Natural killer cell (primary cell): ENCODE measurements around the gene C6orf141. TPM values are rescaled to one million over a fixed set of nuclear protein-coding genes. Genes with fewer than 3 reads are reported as not detected.
"Not testable (repeated sequence)": the region's sequence is repeated elsewhere in the genome, so short reads cannot be mapped to it uniquely, and the experiment has no call there.

Experiments used
- ATAC-seq, 3 donors: fragments of 150-1000 bp in 2 of 3; fragments of 200-7000 bp in 1 of 3; cut with Tn5 transposase; 1 replicate in 1 of 3; 2 replicates in 2 of 3; pipeline ENCODE4 v1.10.0; 2021; ENCODE audit warnings: mild to moderate bottlenecking in 2 of 3, moderate library complexity in 2 of 3
- DNase-seq, 2 donors: peaks; one replicate each; pipeline versions ENCODE4 v3.0.0 to v3.0.0-alpha.2; 2013 to 2021; ENCODE audit warnings: mixed read lengths in 1 of 2
- H3K27ac ChIP-seq: one replicate; pipeline ENCODE4 v1.5.1; 2013; ENCODE audit warnings: mild to moderate bottlenecking, low read length
- H3K27me3 ChIP-seq: one replicate; pipeline ENCODE4 v1.6.1; 2013; ENCODE audit warnings: low read length; ENCODE audit not compliant: control insufficient read depth, insufficient read depth
- H3K36me3 ChIP-seq: one replicate; pipeline ENCODE4 v1.6.1; 2013; ENCODE audit warnings: low read length; ENCODE audit not compliant: control insufficient read depth, insufficient read depth
- H3K4me1 ChIP-seq: one replicate; pipeline ENCODE4 v1.6.1; 2013; ENCODE audit warnings: low read length; ENCODE audit not compliant: control insufficient read depth, insufficient read depth
- H3K4me3 ChIP-seq: one replicate; pipeline ENCODE4 v1.5.1; 2013; ENCODE audit warnings: low read length
- H3K9me3 ChIP-seq: one replicate; pipeline ENCODE4 v1.6.1; 2013; ENCODE audit warnings: low read length; ENCODE audit not compliant: control insufficient read depth, insufficient read depth
- H3K27ac Mint-ChIP-seq, 2 donors: one replicate each; pipeline ENCODE4 v1.8.0; 2022; ENCODE audit warnings: mild to moderate bottlenecking in 2 of 2, mixed read lengths in 2 of 2, moderate library complexity in 1 of 2
- H3K27me3 Mint-ChIP-seq, 2 donors: one replicate each; pipeline ENCODE4 v1.8.0; 2022; ENCODE audit warnings: low read depth in 2 of 2, mixed read lengths in 2 of 2
- H3K36me3 Mint-ChIP-seq: one replicate; pipeline ENCODE4 v1.8.0; 2022; ENCODE audit warnings: mixed read lengths
- H3K4me1 Mint-ChIP-seq, 2 donors: one replicate each; pipeline ENCODE4 v1.8.0; 2022; ENCODE audit warnings: mixed read lengths in 2 of 2
- H3K4me3 Mint-ChIP-seq: one replicate; pipeline ENCODE4 v1.8.0; 2022; ENCODE audit warnings: mild to moderate bottlenecking, moderate library complexity, mixed read lengths
- H3K9me3 Mint-ChIP-seq, 2 donors: one replicate each; pipeline ENCODE4 v1.8.0; 2022; ENCODE audit warnings: mixed read lengths in 2 of 2
- WGBS: methylation state at CpG from one replicate; pipeline ENCODE4 v1.1.7; 2013; ENCODE audit warnings: missing lambda C conversion rate; ENCODE audit not compliant: insufficient coverage; 5-methylcytosine and 5-hydroxymethylcytosine counted together
- intact Hi-C: fragments of 100-400 bp; cut with micrococcal nuclease; formaldehyde crosslinking; loops from one replicate; pipeline ENCODE4 v1.14.2; 2022
- total RNA-seq, 4 donors: library from RNA; stranded (reverse); fragments of 120-200 nt in 1 of 4; gene quantifications; one replicate each; pipeline versions ENCODE4 v1.2.3 to v1.2.4, GENCODE V29; 2013 to 2022
- TF ChIP-seq, protein P1 (sequence below): fragments of 200-600 bp; IDR thresholded peaks from one replicate; pipeline ENCODE4 v1.8.0; 2022; ENCODE audit warnings: antibody characterized with exemption

The C6orf141 gene
- total RNA-seq, 3 donors from 2014 or later (not counting 1 experiment from before 2014, with no cell fraction given) = not detected

DNA sequence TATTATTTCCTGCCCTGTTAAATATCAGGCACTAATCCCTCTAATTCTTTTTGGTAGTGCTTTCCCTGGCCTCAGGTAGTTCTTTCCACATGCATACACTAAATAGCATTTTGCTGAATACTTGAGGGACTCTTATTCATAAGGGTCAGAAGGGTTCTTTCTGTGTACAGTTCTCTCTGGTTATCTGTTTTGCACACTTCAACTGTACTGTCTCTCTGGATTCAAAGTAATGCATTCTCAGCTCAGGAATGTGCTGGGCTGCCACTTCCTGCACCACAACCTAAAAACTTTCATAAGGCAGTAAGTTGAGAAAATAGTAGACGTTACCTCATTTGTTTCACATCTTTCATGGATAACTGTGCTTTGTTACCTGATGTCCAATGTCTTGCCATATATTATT is 32.1 kb downstream of the C6orf141 start:
- H3K27me3 Mint-ChIP-seq = no peaks in the 10 kb centered on the region
- TF ChIP-seq, protein P1, sequence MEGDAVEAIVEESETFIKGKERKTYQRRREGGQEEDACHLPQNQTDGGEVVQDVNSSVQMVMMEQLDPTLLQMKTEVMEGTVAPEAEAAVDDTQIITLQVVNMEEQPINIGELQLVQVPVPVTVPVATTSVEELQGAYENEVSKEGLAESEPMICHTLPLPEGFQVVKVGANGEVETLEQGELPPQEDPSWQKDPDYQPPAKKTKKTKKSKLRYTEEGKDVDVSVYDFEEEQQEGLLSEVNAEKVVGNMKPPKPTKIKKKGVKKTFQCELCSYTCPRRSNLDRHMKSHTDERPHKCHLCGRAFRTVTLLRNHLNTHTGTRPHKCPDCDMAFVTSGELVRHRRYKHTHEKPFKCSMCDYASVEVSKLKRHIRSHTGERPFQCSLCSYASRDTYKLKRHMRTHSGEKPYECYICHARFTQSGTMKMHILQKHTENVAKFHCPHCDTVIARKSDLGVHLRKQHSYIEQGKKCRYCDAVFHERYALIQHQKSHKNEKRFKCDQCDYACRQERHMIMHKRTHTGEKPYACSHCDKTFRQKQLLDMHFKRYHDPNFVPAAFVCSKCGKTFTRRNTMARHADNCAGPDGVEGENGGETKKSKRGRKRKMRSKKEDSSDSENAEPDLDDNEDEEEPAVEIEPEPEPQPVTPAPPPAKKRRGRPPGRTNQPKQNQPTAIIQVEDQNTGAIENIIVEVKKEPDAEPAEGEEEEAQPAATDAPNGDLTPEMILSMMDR = no peak
- no peak for ATAC-seq
- H3K27me3 ChIP-seq = no peaks in the 10 kb centered on the region
- no peak for DNase-seq
- no peaks in the 10 kb centered on the region for H3K4me1 Mint-ChIP-seq
- H3K36me3 ChIP-seq = no peaks in the 10 kb centered on the region
- no peaks in the 10 kb centered on the region for H3K9me3 ChIP-seq
- no peak overlapping the region for H3K4me3 Mint-ChIP-seq
- no peaks in the 10 kb centered on the region for H3K36me3 Mint-ChIP-seq
- H3K9me3 Mint-ChIP-seq = peaks cover 3 to 4% of the 10 kb centered on the region in 2 donors
- WGBS = 100% methylated on average over 1 of the region's 1 CpG
- intact Hi-C loops = no loop called here
- no peak overlapping the region for H3K4me3 ChIP-seq
- H3K4me1 ChIP-seq = no peaks in the 10 kb centered on the region
- no peak overlapping the region for H3K27ac ChIP-seq
- no peak overlapping the region for H3K27ac Mint-ChIP-seq

DNA sequence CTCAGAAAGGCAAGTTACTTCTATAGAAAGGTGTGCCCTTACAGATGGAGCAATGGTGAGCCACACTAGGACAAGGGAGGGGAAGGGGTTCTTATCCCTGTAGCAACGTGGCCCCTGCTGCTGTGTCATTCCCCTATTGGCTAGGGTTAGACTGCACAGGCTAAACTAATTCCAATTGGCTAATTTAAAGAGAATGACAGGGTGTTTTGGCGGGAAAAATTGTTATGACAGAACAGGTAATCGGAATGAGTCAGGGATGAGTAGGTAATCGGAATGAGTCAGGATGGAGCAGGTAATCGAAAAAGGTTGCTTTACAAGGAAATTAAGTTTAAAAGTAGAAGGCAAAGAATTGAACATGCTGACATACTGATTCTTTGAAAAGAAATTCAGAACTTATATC is 36.8 kb downstream of the C6orf141 start:
- H3K36me3 ChIP-seq, ATAC-seq, H3K9me3 Mint-ChIP-seq, H3K27ac ChIP-seq, H3K27me3 ChIP-seq, H3K4me1 Mint-ChIP-seq, H3K9me3 ChIP-seq, intact Hi-C loops, H3K36me3 Mint-ChIP-seq, H3K4me1 ChIP-seq, DNase-seq, H3K4me3 Mint-ChIP-seq, H3K4me3 ChIP-seq, H3K27ac Mint-ChIP-seq, H3K27me3 Mint-ChIP-seq: not testable (repeated sequence)
- WGBS = 85% methylated on average over 5 of the region's 5 CpGs

Other genes with a start within 250 kb of the C6orf141 start
- gene MMUT, start 87.4 kb upstream of the C6orf141 start, total RNA-seq = 1 to 10 TPM; 6.0 to 7.2 (median 7.1) TPM
- gene CENPQ, start 87.3 kb upstream of the C6orf141 start, total RNA-seq = 1 to 10 TPM; 1.5 to 3.2 (median 1.6) TPM
- not detected for gene GLYATL3, start 50.7 kb upstream of the C6orf141 start, total RNA-seq
- gene RHAG, start 86.2 kb downstream of the C6orf141 start, total RNA-seq = not detected
- not detected for gene CRISP2, start 162.9 kb downstream of the C6orf141 start, total RNA-seq
- gene CRISP3, start 193.7 kb downstream of the C6orf141 start, total RNA-seq = not detected
- not detected for gene PGK2, start 236.6 kb downstream of the C6orf141 start, total RNA-seq